ENCODE results near the gene QARS1.

QARS1 gene

GRCh38 chr3:49057268-49057667, 47.3 kb downstream of the QARS1 start:
- no peaks in the 10 kb centered on the region for H3K27me3 Mint-ChIP-seq (ENCODE audit: low read depth)
- TF ChIP-seq CTCF (IDR thresholded peaks at IDR 0.05; ENCODE audit: unreplicated experiment in 3 of 3): no peak
- no peak overlapping the region for H3K27ac Mint-ChIP-seq

GRCh38 chr3:49054344-49054862, 50.2 kb downstream of the QARS1 start:
- no peak for TF ChIP-seq CTCF (IDR thresholded peaks at IDR 0.05; ENCODE audit: unreplicated experiment in 3 of 3)
- Mint-ChIP-seq H3K36me3 (ENCODE audit: low read depth) (peaks cover 63% of the 10 kb centered on the region), H3K4me3 (no peak overlapping the region), H3K27ac (no peak overlapping the region), H3K4me1 (no peaks in the 10 kb centered on the region), H3K9me3 (no peaks in the 10 kb centered on the region), H3K27me3 (ENCODE audit: low read depth) (no peaks in the 10 kb centered on the region)

More at GRCh38 chr3:49057268-49057667, 47.3 kb downstream of the QARS1 start:
- Mint-ChIP-seq H3K4me1 (no peaks in the 10 kb centered on the region), H3K9me3 (no peaks in the 10 kb centered on the region), H3K36me3 (ENCODE audit: low read depth) (peaks cover 55% of the 10 kb centered on the region), H3K4me3 (no peak overlapping the region)

- no peak overlapping the region for H3K27ac Mint-ChIP-seq
- peaks cover 68% of the 10 kb centered on the region for H3K36me3 Mint-ChIP-seq (ENCODE audit: low read depth)
- TF ChIP-seq CTCF (IDR thresholded peaks at IDR 0.05; ENCODE audit: unreplicated experiment in 3 of 3): no peak
- no peaks in the 10 kb centered on the region for H3K27me3 Mint-ChIP-seq (ENCODE audit: low read depth)
- H3K9me3 Mint-ChIP-seq: no peaks in the 10 kb centered on the region
- no peaks in the 10 kb centered on the region for H3K4me1 Mint-ChIP-seq
- no peak overlapping the region for H3K4me3 Mint-ChIP-seq
Observed at GRCh38 chr3:49053543-49053942, 51.0 kb downstream of the QARS1 start.

All from nephron (organoid).